SK-N-SH (cell line): ENCODE data around the gene UBL7. TPM values are rescaled to one million over a fixed set of nuclear protein-coding genes. Genes with fewer than 3 reads are reported as not detected.

ENCODE experiments used
- CTCF ChIA-PET: fragments of 300-600, 350-600 bp; formaldehyde crosslinking; extraction: SDS; loops from one replicate; lab custom pipeline; 2021; lab: Yijun Ruan, JAX
- POLR2A ChIA-PET: fragments of 350-600 bp; sonication (Branson Sonifier 250); formaldehyde crosslinking; extraction: SDS; loops from one replicate; lab custom pipeline; 2020; ENCODE audit warnings: antibody characterized with exemption, inconsistent platforms; lab: Yijun Ruan, JAX
- DNase-seq: peaks from one replicate; pipeline ENCODE4 v3.0.0; 2012
- H2AFZ ChIP-seq: fragments of 200-600 bp; sonication (generic); 2 replicates; pipeline ENCODE4 v1.8.1; 2016; ENCODE audit warnings: antibody characterized with exemption, mild to moderate bottlenecking, low read depth
- H3F3A ChIP-seq: fragments of 200-600 bp; sonication (generic); replicated peaks from 2 replicates; pipeline ENCODE3; 2016; ENCODE audit warnings: antibody characterized with exemption, mild to moderate bottlenecking; ENCODE audit not compliant: insufficient read depth
- H3K27ac ChIP-seq, 2 experiments: fragments of 200-500 bp in 1 of 2; fragments of 200-600 bp in 1 of 2; sonication (Bioruptor generic) in 1 of 2; sonication (generic), shearing (Covaris generic) in 1 of 2; 2 replicates each; pipeline versions ENCODE4 v1.5.1 to v1.6.1; 2014 to 2016; ENCODE audit warnings: low read depth in 2 of 2, inconsistent platforms in 1 of 2, low read length in 1 of 2, mild to moderate bottlenecking in 1 of 2, mixed read lengths in 1 of 2
- H3K27me3 ChIP-seq: fragments of 200-600 bp; sonication (generic), shearing (Covaris generic); 2 replicates; pipeline ENCODE4 v1.6.1; 2016; ENCODE audit warnings: mixed run types; ENCODE audit not compliant: insufficient read depth
- H3K36me3 ChIP-seq, 2 experiments: fragments of 200-500 bp in 1 of 2; fragments of 200-600 bp in 1 of 2; sonication (Bioruptor generic) in 1 of 2; sonication (generic) in 1 of 2; replicated peaks in 1 of 2; 2 replicates each; pipeline versions ENCODE3 to v1.5.1; 2014 to 2016; ENCODE audit warnings: low read length in 1 of 2, mild to moderate bottlenecking in 1 of 2; ENCODE audit not compliant: insufficient read depth in 2 of 2, control insufficient read depth in 1 of 2
- H3K4me1 ChIP-seq, 2 experiments: fragments of 200-500 bp in 1 of 2; fragments of 200-600 bp in 1 of 2; sonication (Bioruptor generic) in 1 of 2; sonication (generic), shearing (Covaris generic) in 1 of 2; 2 replicates each; pipeline versions ENCODE4 v1.5.1 to v1.6.1; 2014 to 2016; ENCODE audit warnings: low read depth in 1 of 2, low read length in 1 of 2, mixed run types in 1 of 2; ENCODE audit not compliant: insufficient read depth in 2 of 2, control insufficient read depth in 1 of 2
- H3K4me2 ChIP-seq: fragments of 200-600 bp; sonication (generic), shearing (Covaris generic); 2 replicates; pipeline ENCODE4 v1.6.1; 2017; ENCODE audit warnings: mixed run types
- H3K4me3 ChIP-seq, 2 experiments: fragments of 200-500 bp in 1 of 2; fragments of 200-600 bp in 1 of 2; sonication (Bioruptor generic) in 1 of 2; sonication (generic), shearing (Covaris generic) in 1 of 2; 2 replicates each; pipeline versions ENCODE4 v1.5.1 to v1.8.1; 2014 to 2016; ENCODE audit warnings: low read depth in 2 of 2, inconsistent platforms in 1 of 2, low read length in 1 of 2, mild to moderate bottlenecking in 1 of 2, mixed read lengths in 1 of 2, moderate library complexity in 1 of 2
- H3K79me2 ChIP-seq: fragments of 200-600 bp; sonication (generic); 2 replicates; pipeline ENCODE4 v1.8.1; 2017; ENCODE audit warnings: mild to moderate bottlenecking; ENCODE audit not compliant: insufficient read depth
- H3K9ac ChIP-seq: fragments of 200-600 bp; sonication (generic); 2 replicates; pipeline ENCODE4 v1.6.1; 2017; ENCODE audit warnings: mixed run types
- H3K9me2 ChIP-seq: fragments of 200-600 bp; sonication (generic); 2 replicates; pipeline ENCODE4 v1.6.1; 2017; ENCODE audit warnings: mixed run types
- H3K9me3 ChIP-seq: fragments of 200-600 bp; sonication (generic); 2 replicates; pipeline ENCODE4 v1.6.1; 2017; ENCODE audit warnings: mixed run types, mild to moderate bottlenecking, moderate library complexity
- H4K20me1 ChIP-seq: fragments of 200-600 bp; sonication (generic); 2 replicates; pipeline ENCODE4 v1.6.1; 2017; ENCODE audit warnings: mild to moderate bottlenecking, mixed run types; ENCODE audit not compliant: insufficient read depth
- CHD2 ChIP-seq: fragments of 150-350 bp; IDR thresholded peaks from 2 replicates; pipeline ENCODE4 v1.6.1; 2018; ENCODE audit warnings: low read length; ENCODE audit not compliant: partially characterized antibody
- EP300 ChIP-seq, 2 experiments: IDR thresholded peaks; 2 replicates each; pipeline versions ENCODE4 v1.4.0 to v1.6.1; 2012; ENCODE audit warnings: borderline replicate concordance in 1 of 2, low read depth in 1 of 2, low read length in 1 of 2
- FOSL2 ChIP-seq: IDR thresholded peaks from 2 replicates; pipeline ENCODE4 v1.4.0; 2012; ENCODE audit warnings: low read depth, mild to moderate bottlenecking, moderate library complexity, borderline replicate concordance
- FOXM1 ChIP-seq: IDR thresholded peaks from 2 replicates; pipeline ENCODE4 v1.4.0; 2012; ENCODE audit warnings: low read depth, mild to moderate bottlenecking
- GABPA ChIP-seq: IDR thresholded peaks from 2 replicates; pipeline ENCODE4 v1.4.0; 2012; ENCODE audit warnings: low read depth, mild to moderate bottlenecking
- GATA2 ChIP-seq: sonication (generic); formaldehyde crosslinking; IDR thresholded peaks from 2 replicates; pipeline ENCODE4 v1.5.0; 2020; ENCODE audit warnings: mild to moderate bottlenecking, missing genetic modification reagents
- JUND ChIP-seq: IDR thresholded peaks from 2 replicates; pipeline ENCODE4 v1.4.0; 2012
- MEF2A ChIP-seq: IDR thresholded peaks from 2 replicates; pipeline ENCODE4 v1.4.0; 2012; ENCODE audit warnings: low read depth, borderline replicate concordance
- MXI1 ChIP-seq: IDR thresholded peaks from 2 replicates; pipeline ENCODE4 v1.6.1; 2012; ENCODE audit warnings: mild to moderate bottlenecking, low read depth, low read length, improper control_type of control experiment
- POLR2AphosphoS5 ChIP-seq: IDR thresholded peaks from 2 replicates; pipeline ENCODE4 v1.6.1; 2012; ENCODE audit warnings: low read depth, low read length
- RAD21 ChIP-seq: IDR thresholded peaks from 2 replicates; pipeline ENCODE4 v1.6.1; 2012; ENCODE audit warnings: mild to moderate bottlenecking, low read length
- RCOR1 ChIP-seq: fragments of 150-350 bp; IDR thresholded peaks from 2 replicates; pipeline ENCODE4 v1.6.1; 2017; ENCODE audit warnings: antibody characterized with exemption, low read length
- RXRA ChIP-seq: IDR thresholded peaks from 2 replicates; pipeline ENCODE4 v1.4.0; 2012; ENCODE audit warnings: low read depth, mild to moderate bottlenecking, borderline replicate concordance
- TCF12 ChIP-seq: IDR thresholded peaks from 2 replicates; pipeline ENCODE4 v1.4.0; 2012
- TEAD4 ChIP-seq: IDR thresholded peaks from 2 replicates; pipeline ENCODE4 v1.4.0; 2012; ENCODE audit warnings: mild to moderate bottlenecking, borderline replicate concordance; ENCODE audit not compliant: insufficient read depth
- YY1 ChIP-seq: IDR thresholded peaks from 2 replicates; pipeline ENCODE4 v1.4.0; 2012; ENCODE audit warnings: low read depth, mild to moderate bottlenecking
- WGBS: methylation state at CpG from one replicate; pipeline ENCODE4 v1.1.6; 2017; ENCODE audit warnings: low lambda C conversion rate; 5-methylcytosine and 5-hydroxymethylcytosine counted together
- polyA plus RNA-seq, 3 experiments: library from polyadenylated mRNA; depleted of rRNA; stranded (reverse); fragments of >200 nt; gene quantifications; 2 replicates each; pipeline ENCODE4 v1.2.3, GENCODE V29; 2012
- TF ChIP-seq, protein P1 (sequence below): fragments of 150-350 bp; IDR thresholded peaks from 2 replicates; pipeline ENCODE4 v1.6.1; 2016; ENCODE audit warnings: mild to moderate bottlenecking, low read depth, low read length
- TF ChIP-seq, protein P2 (sequence below): IDR thresholded peaks from 2 replicates; pipeline ENCODE4 v1.4.0; 2012; ENCODE audit warnings: low read depth, borderline replicate concordance
- TF ChIP-seq, protein P3 (sequence below): IDR thresholded peaks from 2 replicates; pipeline ENCODE4; 2012
- TF ChIP-seq, protein P4 (sequence below): IDR thresholded peaks from 2 replicates; pipeline ENCODE4 v1.4.0; 2012; ENCODE audit warnings: low read depth, borderline replicate concordance

The UBL7 gene
- polyA plus RNA-seq, 1 of the 3 experiments (the other 2 are of a cell fraction) = 81.1 TPM

DNA sequence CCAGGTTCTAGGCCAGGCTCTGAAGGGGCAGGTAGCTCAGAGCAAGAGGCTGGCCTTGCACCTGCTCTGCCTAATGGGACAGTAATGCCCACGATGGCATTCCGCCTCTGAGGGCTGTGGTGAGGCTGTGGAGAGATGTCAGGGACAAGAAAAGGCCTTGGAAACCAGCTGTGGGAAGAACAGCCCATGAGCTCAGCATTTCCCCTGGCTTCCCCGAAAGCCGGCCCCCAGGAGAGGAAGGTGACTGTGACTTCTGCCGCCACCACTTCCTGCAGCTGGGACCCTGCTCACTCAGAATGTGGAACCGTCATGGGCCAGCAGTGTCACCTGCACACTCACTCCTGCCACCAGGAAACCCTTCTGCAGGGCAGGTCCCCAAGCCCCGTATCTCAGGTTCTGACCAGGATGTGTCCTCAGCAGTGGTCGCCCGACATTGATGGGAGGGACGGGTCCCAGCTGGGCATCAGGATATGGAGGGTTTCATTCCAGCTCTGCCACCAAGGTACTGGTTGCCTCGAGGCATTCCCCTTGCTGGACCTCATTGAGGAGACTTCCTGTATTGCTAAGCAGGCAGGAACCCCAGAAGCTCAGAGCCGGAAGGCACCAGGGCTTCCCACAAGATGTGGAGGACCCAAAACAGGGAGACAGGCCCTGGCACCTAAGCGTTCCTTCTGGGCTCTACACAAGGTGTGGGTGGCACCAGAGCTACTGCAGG lies 57.9 kb downstream of the UBL7 start:
- no peak overlapping the region for H3K9ac ChIP-seq
- no peak overlapping the region for H2AFZ ChIP-seq
- no peaks in the 10 kb centered on the region for H3K9me2 ChIP-seq
- no peaks in the 10 kb centered on the region for H3K36me3 ChIP-seq
- H3K9me3 ChIP-seq = no peaks in the 10 kb centered on the region
- H3K4me1 ChIP-seq = peaks cover 0 to 12% of the 10 kb centered on the region in 2 experiments; a peak in 2 of 4 replicates
- 76% methylated on average over 5 of the region's 13 CpGs for WGBS
- no peaks in the 10 kb centered on the region for H3K27me3 ChIP-seq
- POLR2A ChIA-PET = no interaction called here
- no peak overlapping the region for H3K27ac ChIP-seq
- CTCF ChIA-PET = interaction anchor here (1.0 to 1.7 kb wide), 4 partner anchors 21 to 36 kb away, joined by 3 to 7 read pairs (median 4); no protein-coding TSS in a partner anchor
- DNase-seq = no peak
- TF ChIP-seq FOSL2 (no peak), GATA2 (CRISPR knock-in tag) (no peak), POLR2AphosphoS5 (no peak), TCF12 (no peak)
- TF ChIP-seq, protein P1, sequence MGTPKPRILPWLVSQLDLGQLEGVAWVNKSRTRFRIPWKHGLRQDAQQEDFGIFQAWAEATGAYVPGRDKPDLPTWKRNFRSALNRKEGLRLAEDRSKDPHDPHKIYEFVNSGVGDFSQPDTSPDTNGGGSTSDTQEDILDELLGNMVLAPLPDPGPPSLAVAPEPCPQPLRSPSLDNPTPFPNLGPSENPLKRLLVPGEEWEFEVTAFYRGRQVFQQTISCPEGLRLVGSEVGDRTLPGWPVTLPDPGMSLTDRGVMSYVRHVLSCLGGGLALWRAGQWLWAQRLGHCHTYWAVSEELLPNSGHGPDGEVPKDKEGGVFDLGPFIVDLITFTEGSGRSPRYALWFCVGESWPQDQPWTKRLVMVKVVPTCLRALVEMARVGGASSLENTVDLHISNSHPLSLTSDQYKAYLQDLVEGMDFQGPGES = no peak
- TF ChIP-seq, all 33 proteins: peak for 0
- no peaks in the 10 kb centered on the region for H4K20me1 ChIP-seq
- no peaks in the 10 kb centered on the region for H3K79me2 ChIP-seq
- no peak overlapping the region for H3K4me3 ChIP-seq
- no peak overlapping the region for H3K4me2 ChIP-seq
- peaks cover 7% of the 10 kb centered on the region for H3F3A ChIP-seq

DNA sequence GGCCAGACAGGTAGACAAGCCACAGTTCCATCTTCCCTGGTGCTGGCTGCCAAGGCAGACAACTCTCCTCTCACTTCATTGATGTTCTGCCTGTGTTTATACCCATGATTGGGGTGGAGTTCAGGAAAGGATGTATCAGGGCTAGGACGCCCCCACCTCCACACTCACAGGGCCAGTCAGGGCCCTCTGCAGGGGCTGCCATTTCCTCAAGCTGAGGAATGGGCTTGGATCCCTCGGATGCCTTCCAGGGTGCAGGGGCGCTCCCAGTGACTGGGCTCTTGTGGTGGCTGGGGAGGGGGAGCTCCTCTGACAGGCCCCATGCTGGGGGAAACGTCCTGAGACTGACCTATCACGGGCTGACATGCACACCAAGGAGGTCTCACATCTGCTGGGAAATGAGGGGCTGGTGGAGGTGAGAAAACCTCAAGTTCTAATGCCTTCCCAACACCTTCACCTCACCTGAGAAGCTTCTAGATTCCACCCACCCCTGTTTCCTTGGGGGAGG lies 58.6 kb downstream of the UBL7 start:
- Histone ChIP-seq H3K4me1 (peaks cover 0 to 9% of the 10 kb centered on the region in 2 experiments; a peak in 2 of 4 replicates), H3K9ac (no peak overlapping the region), H3K9me3 (no peaks in the 10 kb centered on the region), H3K4me2 (no peak overlapping the region), H3F3A (peaks cover 7% of the 10 kb centered on the region), H3K27ac (no peak overlapping the region), H3K4me3 (no peak overlapping the region), H3K27me3 (no peaks in the 10 kb centered on the region), H3K36me3 (no peaks in the 10 kb centered on the region), H3K79me2 (no peaks in the 10 kb centered on the region), H2AFZ (no peak overlapping the region), H4K20me1 (no peaks in the 10 kb centered on the region), H3K9me2 (no peaks in the 10 kb centered on the region)
- POLR2A ChIA-PET = no interaction called here
- TF ChIP-seq, protein P2, sequence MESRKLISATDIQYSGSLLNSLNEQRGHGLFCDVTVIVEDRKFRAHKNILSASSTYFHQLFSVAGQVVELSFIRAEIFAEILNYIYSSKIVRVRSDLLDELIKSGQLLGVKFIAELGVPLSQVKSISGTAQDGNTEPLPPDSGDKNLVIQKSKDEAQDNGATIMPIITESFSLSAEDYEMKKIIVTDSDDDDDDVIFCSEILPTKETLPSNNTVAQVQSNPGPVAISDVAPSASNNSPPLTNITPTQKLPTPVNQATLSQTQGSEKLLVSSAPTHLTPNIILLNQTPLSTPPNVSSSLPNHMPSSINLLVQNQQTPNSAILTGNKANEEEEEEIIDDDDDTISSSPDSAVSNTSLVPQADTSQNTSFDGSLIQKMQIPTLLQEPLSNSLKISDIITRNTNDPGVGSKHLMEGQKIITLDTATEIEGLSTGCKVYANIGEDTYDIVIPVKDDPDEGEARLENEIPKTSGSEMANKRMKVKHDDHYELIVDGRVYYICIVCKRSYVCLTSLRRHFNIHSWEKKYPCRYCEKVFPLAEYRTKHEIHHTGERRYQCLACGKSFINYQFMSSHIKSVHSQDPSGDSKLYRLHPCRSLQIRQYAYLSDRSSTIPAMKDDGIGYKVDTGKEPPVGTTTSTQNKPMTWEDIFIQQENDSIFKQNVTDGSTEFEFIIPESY = no peak
- TF ChIP-seq, protein P3, sequence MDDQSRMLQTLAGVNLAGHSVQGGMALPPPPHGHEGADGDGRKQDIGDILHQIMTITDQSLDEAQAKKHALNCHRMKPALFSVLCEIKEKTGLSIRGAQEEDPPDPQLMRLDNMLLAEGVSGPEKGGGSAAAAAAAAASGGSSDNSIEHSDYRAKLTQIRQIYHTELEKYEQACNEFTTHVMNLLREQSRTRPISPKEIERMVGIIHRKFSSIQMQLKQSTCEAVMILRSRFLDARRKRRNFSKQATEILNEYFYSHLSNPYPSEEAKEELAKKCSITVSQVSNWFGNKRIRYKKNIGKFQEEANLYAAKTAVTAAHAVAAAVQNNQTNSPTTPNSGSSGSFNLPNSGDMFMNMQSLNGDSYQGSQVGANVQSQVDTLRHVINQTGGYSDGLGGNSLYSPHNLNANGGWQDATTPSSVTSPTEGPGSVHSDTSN = no peak
- TF ChIP-seq FOXM1 (no peak), GABPA (no peak), POLR2AphosphoS5 (no peak), RAD21 (no peak), EP300 (IDR thresholded peaks at IDR 0.05; ENCODE audit: borderline replicate concordance in 1 of 2, low read depth in 1 of 2, low read length in 1 of 2) (no peak), MEF2A (no peak), MXI1 (no peak), TCF12 (no peak), JUND (no peak), RXRA (no peak), YY1 (no peak), CHD2 (no peak), RCOR1 (no peak), TEAD4 (no peak)
- TF ChIP-seq, protein P4, sequence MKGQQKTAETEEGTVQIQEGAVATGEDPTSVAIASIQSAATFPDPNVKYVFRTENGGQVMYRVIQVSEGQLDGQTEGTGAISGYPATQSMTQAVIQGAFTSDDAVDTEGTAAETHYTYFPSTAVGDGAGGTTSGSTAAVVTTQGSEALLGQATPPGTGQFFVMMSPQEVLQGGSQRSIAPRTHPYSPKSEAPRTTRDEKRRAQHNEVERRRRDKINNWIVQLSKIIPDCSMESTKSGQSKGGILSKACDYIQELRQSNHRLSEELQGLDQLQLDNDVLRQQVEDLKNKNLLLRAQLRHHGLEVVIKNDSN = no peak
- WGBS = 43% methylated on average over 1 of the region's 5 CpGs
- CTCF ChIA-PET = interaction anchor here (1.2 to 1.7 kb wide), 2 partner anchors 20 to 28 kb away, joined by 3 to 7 read pairs; no protein-coding TSS in a partner anchor
- no peak for DNase-seq
